Liver (tissue), 3 donors: ENCODE measurements around the gene FRG2C.
"Not testable (repeated sequence)": the region's sequence is repeated elsewhere in the genome, so short reads cannot be mapped to it uniquely, and the experiment has no call there.

Experiments used
- ATF3 ChIP-seq: IDR thresholded peaks from 2 replicates; pipeline ENCODE4 v1.6.1; 2016; ENCODE audit warnings: antibody characterized with exemption
- EGR1 ChIP-seq, 2 donors: IDR thresholded peaks; 2 replicates each; pipeline ENCODE4 v1.6.1; 2016 to 2018; ENCODE audit warnings: antibody characterized with exemption in 2 of 2, low read depth in 2 of 2
- FOXA1 ChIP-seq: IDR thresholded peaks from 2 replicates; pipeline ENCODE4 v1.6.1; 2016; ENCODE audit warnings: antibody characterized with exemption
- FOXA2 ChIP-seq: IDR thresholded peaks from 2 replicates; pipeline ENCODE4 v1.6.1; 2016; ENCODE audit warnings: antibody characterized with exemption
- GABPA ChIP-seq, 2 donors: IDR thresholded peaks in 1 of 2; conservative IDR thresholded peaks in 1 of 2; 2 replicates each; pipeline ENCODE4 v1.6.1; 2016; ENCODE audit warnings: antibody characterized with exemption in 2 of 2, mild to moderate bottlenecking in 1 of 2, moderate library complexity in 1 of 2
- HNF4G ChIP-seq: IDR thresholded peaks from 2 replicates; pipeline ENCODE4 v1.6.1; 2016; ENCODE audit warnings: antibody characterized with exemption
- JUND ChIP-seq, 2 donors: IDR thresholded peaks; 2 replicates each; pipeline ENCODE4 v1.6.1; 2016; ENCODE audit warnings: antibody characterized with exemption in 2 of 2
- MAX ChIP-seq: IDR thresholded peaks from 2 replicates; pipeline ENCODE4 v1.6.1; 2016; ENCODE audit warnings: antibody characterized with exemption
- RAD21 ChIP-seq, 2 donors: IDR thresholded peaks; 2 replicates each; pipeline ENCODE4 v1.6.1; 2016; ENCODE audit warnings: antibody characterized with exemption in 2 of 2, mild to moderate bottlenecking in 2 of 2
- RXRA ChIP-seq, 2 donors: IDR thresholded peaks; 2 replicates each; pipeline ENCODE4 v1.6.1; 2017 to 2018; ENCODE audit warnings: antibody characterized with exemption in 2 of 2, mild to moderate bottlenecking in 1 of 2
- TAF1 ChIP-seq: conservative IDR thresholded peaks from 2 replicates; pipeline ENCODE4 v1.6.1; 2016; ENCODE audit warnings: antibody characterized with exemption, mild to moderate bottlenecking
- TF ChIP-seq, protein P1 (sequence below): fragments of 150-350 bp; IDR thresholded peaks from 2 replicates; pipeline ENCODE4 v1.5.1; 2017; ENCODE audit warnings: improper control_type of control experiment, low read depth, low read length; ENCODE audit not compliant: missing input control
- TF ChIP-seq, protein P2 (sequence below): IDR thresholded peaks from 2 replicates; pipeline ENCODE4 v1.6.1; 2016; ENCODE audit warnings: antibody characterized with exemption
- donor health status: healthy.
- donor health status: healthy.

DNA sequence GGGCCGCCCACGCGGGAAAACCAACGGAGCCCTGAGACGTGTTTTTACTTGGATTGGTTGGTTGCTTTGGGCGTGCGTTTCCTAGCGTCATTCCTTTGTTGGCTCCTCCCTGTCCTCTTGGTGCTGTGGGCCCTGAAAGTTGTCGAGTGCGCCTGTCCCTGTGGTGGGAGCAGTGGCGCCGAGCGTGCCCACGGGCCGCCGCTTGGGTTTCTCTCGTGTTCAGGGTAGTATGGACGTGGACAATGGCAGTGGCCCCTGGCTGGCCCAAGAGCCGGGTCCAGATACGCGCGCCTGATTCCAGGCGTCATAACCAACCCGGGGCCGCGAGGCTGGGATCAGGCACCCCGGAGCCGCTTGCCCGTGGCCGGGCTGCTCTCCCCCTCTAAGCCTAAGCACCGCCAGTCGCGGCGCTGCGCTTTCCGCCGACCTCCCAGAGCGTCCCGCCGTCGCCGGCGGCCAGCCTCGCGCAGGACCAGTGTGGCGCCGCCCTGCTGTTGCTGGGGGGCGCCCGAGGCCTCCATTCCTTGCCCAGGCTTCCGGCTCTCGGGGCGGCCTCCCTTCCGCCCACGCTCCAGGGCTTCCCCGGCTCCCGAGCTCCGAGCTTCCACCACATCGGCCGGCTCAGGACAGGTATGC lies 8.1 kb downstream of the FRG2C start:
- TF ChIP-seq RAD21 (IDR thresholded peaks at IDR 0.05); FOXA1; TAF1; RXRA (IDR thresholded peaks at IDR 0.05); MAX; JUND (IDR thresholded peaks at IDR 0.05); ATF3; GABPA (IDR thresholded peaks at IDR 0.05 in 1 of 2, conservative IDR thresholded peaks at IDR 0.05 in 1 of 2); HNF4G; FOXA2; EGR1 (IDR thresholded peaks at IDR 0.05; ENCODE audit: low read depth in 2 of 2): not testable (repeated sequence)
- TF ChIP-seq, protein P1, sequence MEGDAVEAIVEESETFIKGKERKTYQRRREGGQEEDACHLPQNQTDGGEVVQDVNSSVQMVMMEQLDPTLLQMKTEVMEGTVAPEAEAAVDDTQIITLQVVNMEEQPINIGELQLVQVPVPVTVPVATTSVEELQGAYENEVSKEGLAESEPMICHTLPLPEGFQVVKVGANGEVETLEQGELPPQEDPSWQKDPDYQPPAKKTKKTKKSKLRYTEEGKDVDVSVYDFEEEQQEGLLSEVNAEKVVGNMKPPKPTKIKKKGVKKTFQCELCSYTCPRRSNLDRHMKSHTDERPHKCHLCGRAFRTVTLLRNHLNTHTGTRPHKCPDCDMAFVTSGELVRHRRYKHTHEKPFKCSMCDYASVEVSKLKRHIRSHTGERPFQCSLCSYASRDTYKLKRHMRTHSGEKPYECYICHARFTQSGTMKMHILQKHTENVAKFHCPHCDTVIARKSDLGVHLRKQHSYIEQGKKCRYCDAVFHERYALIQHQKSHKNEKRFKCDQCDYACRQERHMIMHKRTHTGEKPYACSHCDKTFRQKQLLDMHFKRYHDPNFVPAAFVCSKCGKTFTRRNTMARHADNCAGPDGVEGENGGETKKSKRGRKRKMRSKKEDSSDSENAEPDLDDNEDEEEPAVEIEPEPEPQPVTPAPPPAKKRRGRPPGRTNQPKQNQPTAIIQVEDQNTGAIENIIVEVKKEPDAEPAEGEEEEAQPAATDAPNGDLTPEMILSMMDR = not testable (repeated sequence)
- TF ChIP-seq, protein P2, sequence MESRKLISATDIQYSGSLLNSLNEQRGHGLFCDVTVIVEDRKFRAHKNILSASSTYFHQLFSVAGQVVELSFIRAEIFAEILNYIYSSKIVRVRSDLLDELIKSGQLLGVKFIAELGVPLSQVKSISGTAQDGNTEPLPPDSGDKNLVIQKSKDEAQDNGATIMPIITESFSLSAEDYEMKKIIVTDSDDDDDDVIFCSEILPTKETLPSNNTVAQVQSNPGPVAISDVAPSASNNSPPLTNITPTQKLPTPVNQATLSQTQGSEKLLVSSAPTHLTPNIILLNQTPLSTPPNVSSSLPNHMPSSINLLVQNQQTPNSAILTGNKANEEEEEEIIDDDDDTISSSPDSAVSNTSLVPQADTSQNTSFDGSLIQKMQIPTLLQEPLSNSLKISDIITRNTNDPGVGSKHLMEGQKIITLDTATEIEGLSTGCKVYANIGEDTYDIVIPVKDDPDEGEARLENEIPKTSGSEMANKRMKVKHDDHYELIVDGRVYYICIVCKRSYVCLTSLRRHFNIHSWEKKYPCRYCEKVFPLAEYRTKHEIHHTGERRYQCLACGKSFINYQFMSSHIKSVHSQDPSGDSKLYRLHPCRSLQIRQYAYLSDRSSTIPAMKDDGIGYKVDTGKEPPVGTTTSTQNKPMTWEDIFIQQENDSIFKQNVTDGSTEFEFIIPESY = not testable (repeated sequence)
